ENCODE measurements around the gene BTBD6. TPM values are rescaled to one million over a fixed set of nuclear protein-coding genes. Genes with fewer than 3 reads are reported as not detected.

The BTBD6 gene
- total RNA-seq, 1 donor from 2014 or later: 45.3 TPM

DNA sequence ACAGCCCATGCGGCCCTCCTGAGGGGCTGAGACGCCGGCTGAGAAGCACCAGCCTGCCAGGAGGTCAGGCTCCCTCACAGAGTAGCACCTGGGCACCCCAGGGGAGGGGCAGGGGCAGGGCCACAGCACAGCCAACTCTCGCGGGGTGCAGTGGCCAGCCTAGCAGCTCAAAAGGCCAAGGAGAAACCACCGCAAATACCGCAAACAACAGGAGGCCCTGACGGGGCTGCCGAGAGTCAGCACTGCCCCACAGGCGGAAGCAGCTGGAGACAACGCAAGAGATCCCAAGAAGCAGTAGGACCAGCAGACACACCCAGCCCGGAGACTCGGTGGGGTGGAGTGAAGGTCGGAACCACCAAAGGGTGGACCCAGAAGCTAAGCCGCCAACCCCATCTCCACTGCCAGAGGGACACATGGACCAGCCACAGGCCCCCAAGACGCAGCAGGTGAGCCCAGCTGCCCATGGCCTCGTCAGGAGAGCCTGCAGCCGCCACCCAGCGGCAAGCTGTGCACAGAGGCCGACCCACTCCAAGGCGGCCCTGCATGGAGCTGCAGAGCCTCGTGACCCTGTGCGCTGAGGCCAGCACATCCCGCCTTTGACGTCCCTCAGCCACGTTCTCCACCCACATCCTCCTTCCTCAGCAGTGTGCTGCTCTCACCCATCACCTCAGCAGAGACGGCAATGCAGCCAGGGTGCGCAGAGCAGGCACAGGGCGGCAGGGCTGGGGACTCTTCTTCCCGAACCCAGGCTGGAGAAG, 31.7 kb upstream of the BTBD6 start:
- TF ChIP-seq, protein P1, sequence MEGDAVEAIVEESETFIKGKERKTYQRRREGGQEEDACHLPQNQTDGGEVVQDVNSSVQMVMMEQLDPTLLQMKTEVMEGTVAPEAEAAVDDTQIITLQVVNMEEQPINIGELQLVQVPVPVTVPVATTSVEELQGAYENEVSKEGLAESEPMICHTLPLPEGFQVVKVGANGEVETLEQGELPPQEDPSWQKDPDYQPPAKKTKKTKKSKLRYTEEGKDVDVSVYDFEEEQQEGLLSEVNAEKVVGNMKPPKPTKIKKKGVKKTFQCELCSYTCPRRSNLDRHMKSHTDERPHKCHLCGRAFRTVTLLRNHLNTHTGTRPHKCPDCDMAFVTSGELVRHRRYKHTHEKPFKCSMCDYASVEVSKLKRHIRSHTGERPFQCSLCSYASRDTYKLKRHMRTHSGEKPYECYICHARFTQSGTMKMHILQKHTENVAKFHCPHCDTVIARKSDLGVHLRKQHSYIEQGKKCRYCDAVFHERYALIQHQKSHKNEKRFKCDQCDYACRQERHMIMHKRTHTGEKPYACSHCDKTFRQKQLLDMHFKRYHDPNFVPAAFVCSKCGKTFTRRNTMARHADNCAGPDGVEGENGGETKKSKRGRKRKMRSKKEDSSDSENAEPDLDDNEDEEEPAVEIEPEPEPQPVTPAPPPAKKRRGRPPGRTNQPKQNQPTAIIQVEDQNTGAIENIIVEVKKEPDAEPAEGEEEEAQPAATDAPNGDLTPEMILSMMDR (IDR thresholded peaks at IDR 0.05; ENCODE audit: borderline replicate concordance): no peak
- Histone ChIP-seq H3K4me3 (no peak overlapping the region), H3K27me3 (ENCODE audit: low read depth) (no peaks in the 10 kb centered on the region), H3K9me3 (replicated peaks) (no peaks in the 10 kb centered on the region), H3K36me3 (peaks cover 74% of the 10 kb centered on the region), H3K4me1 (peaks cover 24% of the 10 kb centered on the region), H3K27ac (replicated peaks) (no peak overlapping the region)
- DNase-seq: no peak
- intact Hi-C loops (cut with micrococcal nuclease): no loop called here

DNA sequence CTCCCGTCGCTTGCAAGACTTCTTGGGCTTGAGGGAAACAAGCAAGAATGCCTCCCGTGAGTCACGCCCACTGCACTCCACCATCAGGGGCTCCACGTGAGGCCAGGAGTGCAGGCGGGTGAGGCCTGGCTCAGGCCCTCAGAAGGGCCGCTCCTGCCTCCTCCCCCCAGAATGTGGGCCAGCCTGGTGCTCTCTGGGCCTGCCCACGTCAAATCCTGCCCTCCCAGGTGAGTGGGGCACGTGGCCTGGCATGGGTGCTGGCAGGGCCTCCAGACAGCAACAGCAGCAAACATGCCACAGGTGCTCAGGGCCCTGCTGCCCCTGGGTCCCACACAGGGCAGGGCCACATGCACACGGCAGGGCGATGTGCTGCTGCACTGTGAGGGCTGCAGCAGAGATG, 30.6 kb upstream of the BTBD6 start:
- Histone ChIP-seq H3K36me3 (peaks cover 74% of the 10 kb centered on the region), H3K9me3 (replicated peaks) (no peaks in the 10 kb centered on the region)

DNA sequence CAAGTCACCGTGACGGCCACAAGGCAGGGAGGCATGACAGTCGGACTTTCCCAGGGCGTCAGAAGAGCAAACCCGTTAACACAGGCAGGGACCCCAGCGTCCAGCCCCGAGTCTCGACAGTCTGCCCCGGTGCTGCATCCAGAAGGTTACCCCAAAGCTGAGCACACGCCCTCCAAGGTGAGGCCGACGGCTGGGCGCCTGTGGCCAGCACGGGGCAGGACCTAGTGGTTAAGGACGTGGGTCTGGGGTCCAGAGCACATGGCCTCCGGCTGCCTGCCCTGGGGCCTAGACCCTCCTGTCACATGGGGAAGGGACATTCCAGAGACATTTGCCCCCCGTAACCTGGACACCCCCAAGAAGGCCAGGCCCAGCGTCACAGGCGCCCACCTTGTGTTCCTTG, 29.7 kb upstream of the BTBD6 start:
- intact Hi-C loops (cut with micrococcal nuclease): no loop called here
- H3K27me3 ChIP-seq (ENCODE audit: low read depth): no peaks in the 10 kb centered on the region
- no peaks in the 10 kb centered on the region for H3K9me3 ChIP-seq (replicated peaks)
- TF ChIP-seq, protein P1 (IDR thresholded peaks at IDR 0.05; ENCODE audit: borderline replicate concordance): no peak
- peaks cover 24% of the 10 kb centered on the region for H3K4me1 ChIP-seq
- peaks cover 76% of the 10 kb centered on the region for H3K36me3 ChIP-seq
- DNase-seq: no peak
- no peak overlapping the region for H3K4me3 ChIP-seq
- H3K27ac ChIP-seq (replicated peaks): no peak overlapping the region

More for the DNA sequence above, 30.6 kb upstream of the BTBD6 start:
- intact Hi-C loops (cut with micrococcal nuclease): no loop called here
- no peak for DNase-seq
- TF ChIP-seq, protein P1 (IDR thresholded peaks at IDR 0.05; ENCODE audit: borderline replicate concordance): no peak
- Histone ChIP-seq H3K27ac (replicated peaks) (no peak overlapping the region), H3K4me3 (no peak overlapping the region), H3K27me3 (ENCODE audit: low read depth) (no peaks in the 10 kb centered on the region), H3K4me1 (peaks cover 24% of the 10 kb centered on the region)

DNA sequence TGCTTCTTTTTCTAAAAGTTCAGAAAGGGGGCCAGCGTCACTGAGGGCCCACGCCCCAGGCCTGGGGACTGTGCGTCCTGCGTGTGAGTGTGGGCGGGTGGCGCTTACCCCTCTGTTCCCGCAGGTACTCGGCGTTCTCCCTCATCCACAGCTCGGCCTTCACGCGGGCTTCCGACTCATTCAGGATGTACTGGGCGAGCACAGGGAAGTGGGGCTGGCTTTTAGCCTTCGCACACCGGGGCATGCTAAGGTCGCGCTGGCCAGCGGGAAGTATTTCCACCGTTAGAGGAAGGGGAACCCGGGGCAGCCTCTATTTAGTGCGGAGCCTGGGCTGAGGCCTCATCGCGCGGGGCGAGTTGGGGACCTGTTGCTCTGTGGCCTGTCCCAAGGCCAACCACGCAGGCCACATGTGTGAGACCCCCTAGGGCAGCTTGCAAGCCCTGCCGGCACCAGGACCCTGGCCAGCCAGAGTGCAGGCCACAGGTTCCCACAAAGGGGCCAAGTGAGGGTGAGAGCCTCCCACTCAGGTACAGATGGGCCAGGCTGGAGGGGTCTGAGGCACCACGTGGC, 29.2 kb upstream of the BTBD6 start:
- DNase-seq: no peak
- H3K27ac ChIP-seq (replicated peaks): no peak overlapping the region
- TF ChIP-seq, protein P1 (IDR thresholded peaks at IDR 0.05; ENCODE audit: borderline replicate concordance): no peak
- peaks cover 76% of the 10 kb centered on the region for H3K36me3 ChIP-seq
- H3K4me3 ChIP-seq: no peak overlapping the region
- no peaks in the 10 kb centered on the region for H3K9me3 ChIP-seq (replicated peaks)
- H3K4me1 ChIP-seq: peaks cover 24% of the 10 kb centered on the region
- no peaks in the 10 kb centered on the region for H3K27me3 ChIP-seq (ENCODE audit: low read depth)
- intact Hi-C loops (cut with micrococcal nuclease): no loop called here

DNA sequence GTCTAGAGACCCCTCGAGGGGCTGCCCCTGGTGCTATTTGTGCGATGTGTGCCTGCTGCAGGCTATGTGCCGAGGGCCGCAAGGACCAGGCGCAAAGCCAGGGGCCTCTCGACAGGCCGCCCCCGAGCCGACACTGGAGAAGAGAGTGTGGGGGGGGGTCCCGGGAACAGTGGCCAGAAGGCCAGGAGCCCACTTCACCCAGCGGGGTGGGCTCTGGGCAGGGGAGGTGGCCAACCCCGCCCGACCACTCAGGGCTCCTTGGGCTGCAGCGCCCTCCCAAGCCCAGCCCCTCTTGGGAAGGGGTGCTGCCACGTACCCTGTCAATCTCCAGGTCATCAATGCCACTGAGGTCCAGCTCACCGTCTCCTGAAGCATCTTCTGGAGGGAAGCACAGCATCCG, 28.6 kb upstream of the BTBD6 start:
- Histone ChIP-seq H3K4me3 (no peak overlapping the region), H3K27ac (replicated peaks) (peak overlapping the region; percentile 84), H3K36me3 (peaks cover 81% of the 10 kb centered on the region), H3K9me3 (replicated peaks) (no peaks in the 10 kb centered on the region), H3K4me1 (peaks cover 24% of the 10 kb centered on the region), H3K27me3 (ENCODE audit: low read depth) (no peaks in the 10 kb centered on the region)
- intact Hi-C loops (cut with micrococcal nuclease): no loop called here
- TF ChIP-seq, protein P1 (IDR thresholded peaks at IDR 0.05; ENCODE audit: borderline replicate concordance): no peak
- DNase-seq: no peak
